HUES6 (cell line): Measurements from ENCODE around the gene FGFBP1.
"Not testable (repeated sequence)": the region's sequence is repeated elsewhere in the genome, so short reads cannot be mapped to it uniquely, and the experiment has no call there.

Experiments used
- H3K27ac ChIP-seq: 2 replicates; pipeline ENCODE4 v1.7.0; 2013; ENCODE audit warnings: low read depth, mild to moderate bottlenecking, low read length, inconsistent platforms
- H3K27me3 ChIP-seq: 2 replicates; pipeline ENCODE4 v1.6.1; 2013; ENCODE audit warnings: low read length; ENCODE audit not compliant: control insufficient read depth, insufficient read depth
- H3K36me3 ChIP-seq: 2 replicates; pipeline ENCODE4 v1.6.1; 2013; ENCODE audit warnings: low read length; ENCODE audit not compliant: control insufficient read depth, insufficient read depth
- H3K4me1 ChIP-seq: 2 replicates; pipeline ENCODE4 v1.6.1; 2013; ENCODE audit warnings: low read length; ENCODE audit not compliant: control insufficient read depth, insufficient read depth
- H3K4me3 ChIP-seq: 2 replicates; pipeline ENCODE4 v1.5.1; 2013; ENCODE audit warnings: low read depth, low read length
- H3K9ac ChIP-seq: one replicate; pipeline ENCODE4 v1.6.1; 2013; ENCODE audit warnings: mild to moderate bottlenecking, low read length
- H3K9me3 ChIP-seq: 2 replicates; pipeline ENCODE4 v1.6.1; 2013; ENCODE audit warnings: low read depth, low read length; ENCODE audit not compliant: control insufficient read depth, insufficient read depth

Gene FGFBP1

GRCh38 chr4:15925830-15926229 is 12.7 kb downstream of the FGFBP1 start:
- Histone ChIP-seq H3K4me3 (no peak overlapping the region), H3K27ac (no peak overlapping the region), H3K9ac (no peak overlapping the region), H3K9me3 (no peaks in the 10 kb centered on the region), H3K27me3 (no peaks in the 10 kb centered on the region), H3K4me1 (peaks cover 4% of the 10 kb centered on the region; the same call in 1 of the 2 replicates), H3K36me3 (no peaks in the 10 kb centered on the region)

GRCh38 chr4:15921592-15921932 is 17.0 kb downstream of the FGFBP1 start:
- H3K27ac ChIP-seq, result no peak overlapping the region
- peaks cover 11% of the 10 kb centered on the region; the same call in 1 of the 2 replicates for H3K9me3 ChIP-seq
- H3K27me3 ChIP-seq, result no peaks in the 10 kb centered on the region
- no peaks in the 10 kb centered on the region for H3K36me3 ChIP-seq
- H3K4me1 ChIP-seq, result peaks cover 4% of the 10 kb centered on the region; the same call in 1 of the 2 replicates
- H3K4me3 ChIP-seq, result no peak overlapping the region
- H3K9ac ChIP-seq, result no peak overlapping the region

- no peak overlapping the region for H3K27ac ChIP-seq
- H3K9me3 ChIP-seq, result peaks cover 15% of the 10 kb centered on the region; the same call in 1 of the 2 replicates
- no peaks in the 10 kb centered on the region for H3K27me3 ChIP-seq
- H3K9ac ChIP-seq, result no peak overlapping the region
- H3K36me3 ChIP-seq, result no peaks in the 10 kb centered on the region
- H3K4me3 ChIP-seq, result no peak overlapping the region
- peaks cover 4% of the 10 kb centered on the region; the same call in 1 of the 2 replicates for H3K4me1 ChIP-seq
Observed at GRCh38 chr4:15920723-15921591, 17.6 kb downstream of the FGFBP1 start.

- H3K9ac ChIP-seq, result no peak overlapping the region
- no peaks in the 10 kb centered on the region for H3K4me1 ChIP-seq
- peaks cover 32% of the 10 kb centered on the region for H3K9me3 ChIP-seq
- no peak overlapping the region for H3K4me3 ChIP-seq
- H3K27me3 ChIP-seq, result no peaks in the 10 kb centered on the region
- no peak overlapping the region for H3K27ac ChIP-seq
- H3K36me3 ChIP-seq, result no peaks in the 10 kb centered on the region
Observed at GRCh38 chr4:15918484-15919129, 19.9 kb downstream of the FGFBP1 start.

- Histone ChIP-seq H3K9me3 (peaks cover 32% of the 10 kb centered on the region), H3K27ac (no peak overlapping the region)
Observed at GRCh38 chr4:15917297-15917696, 21.2 kb downstream of the FGFBP1 start.

GRCh38 chr4:15916358-15916757 is 22.2 kb downstream of the FGFBP1 start:
- H3K27ac ChIP-seq, H3K27me3 ChIP-seq, H3K4me3 ChIP-seq, H3K9ac ChIP-seq, H3K4me1 ChIP-seq, H3K36me3 ChIP-seq: not testable (repeated sequence)
- peaks cover 32% of the 10 kb centered on the region for H3K9me3 ChIP-seq

More at GRCh38 chr4:15917297-15917696, 21.2 kb downstream of the FGFBP1 start:
- no peak overlapping the region for H3K4me3 ChIP-seq
- H3K36me3 ChIP-seq, result no peaks in the 10 kb centered on the region
- H3K27me3 ChIP-seq, result no peaks in the 10 kb centered on the region
- no peaks in the 10 kb centered on the region for H3K4me1 ChIP-seq
- H3K9ac ChIP-seq, result no peak overlapping the region

- no peak overlapping the region for H3K9ac ChIP-seq
- H3K27ac ChIP-seq, result no peak overlapping the region
- H3K36me3 ChIP-seq, result no peaks in the 10 kb centered on the region
- no peak overlapping the region for H3K4me3 ChIP-seq
- peaks cover 32% of the 10 kb centered on the region for H3K9me3 ChIP-seq
- H3K4me1 ChIP-seq, result no peaks in the 10 kb centered on the region
- H3K27me3 ChIP-seq, result no peaks in the 10 kb centered on the region
Observed at GRCh38 chr4:15914736-15915135, 23.8 kb downstream of the FGFBP1 start.

- no peak overlapping the region for H3K4me3 ChIP-seq
- H3K9me3 ChIP-seq, result peaks cover 32% of the 10 kb centered on the region
- H3K9ac ChIP-seq, result no peak overlapping the region
- H3K36me3 ChIP-seq, result no peaks in the 10 kb centered on the region
- no peaks in the 10 kb centered on the region for H3K4me1 ChIP-seq
- H3K27ac ChIP-seq, result no peak overlapping the region
- H3K27me3 ChIP-seq, result no peaks in the 10 kb centered on the region
Observed at GRCh38 chr4:15914291-15914690, 24.2 kb downstream of the FGFBP1 start.

- Histone ChIP-seq H3K4me1 (no peaks in the 10 kb centered on the region), H3K27ac (no peak overlapping the region), H3K4me3 (no peak overlapping the region), H3K27me3 (no peaks in the 10 kb centered on the region), H3K9me3 (peaks cover 33% of the 10 kb centered on the region), H3K9ac (no peak overlapping the region), H3K36me3 (no peaks in the 10 kb centered on the region)
Observed at GRCh38 chr4:15913631-15913970, 24.9 kb downstream of the FGFBP1 start.

GRCh38 chr4:15912961-15913630 is 25.4 kb downstream of the FGFBP1 start:
- Histone ChIP-seq H3K36me3 (no peaks in the 10 kb centered on the region), H3K27ac (no peak overlapping the region), H3K9me3 (peaks cover 37% of the 10 kb centered on the region), H3K27me3 (no peaks in the 10 kb centered on the region), H3K4me3 (no peak overlapping the region), H3K4me1 (no peaks in the 10 kb centered on the region), H3K9ac (no peak overlapping the region)

- Histone ChIP-seq H3K27me3 (no peaks in the 10 kb centered on the region), H3K36me3 (no peaks in the 10 kb centered on the region), H3K9me3 (peaks cover 30% of the 10 kb centered on the region), H3K27ac (no peak overlapping the region), H3K4me3 (no peak overlapping the region), H3K9ac (no peak overlapping the region), H3K4me1 (no peaks in the 10 kb centered on the region)
Observed at GRCh38 chr4:15912236-15912635, 26.3 kb downstream of the FGFBP1 start.
